ENCODE data around the gene FLNA.

FLNA gene

GRCh38 chrX:154375156-154375504 lies 696 bp upstream of the FLNA start:
- DNase-seq (ENCODE audit: low spot score) = no peak

GRCh38 chrX:154373340-154374306 lies 811 bp downstream of the FLNA start:
- peak; percentile 85 for DNase-seq (ENCODE audit: low spot score)

GRCh38 chrX:154372612-154373022 lies 1.8 kb downstream of the FLNA start:
- peak; percentile 72 for DNase-seq (ENCODE audit: low spot score)

GRCh38 chrX:154371789-154372300 lies 2.6 kb downstream of the FLNA start:
- DNase-seq (ENCODE audit: low spot score) = no peak

- peak; percentile 92 for DNase-seq (ENCODE audit: low spot score)
These were observed 3.2 kb downstream of the FLNA start for GRCh38 chrX:154371017-154371788.

- no peak for DNase-seq (ENCODE audit: low spot score)
These were observed 4.0 kb downstream of the FLNA start for GRCh38 chrX:154370300-154371016.

GRCh38 chrX:154369449-154370299 lies 4.8 kb downstream of the FLNA start:
- DNase-seq (ENCODE audit: low spot score) = peak; percentile 94

- DNase-seq (ENCODE audit: low spot score) = peak; percentile 93
These were observed 5.6 kb downstream of the FLNA start for GRCh38 chrX:154368630-154369448.

- no peak for DNase-seq (ENCODE audit: low spot score)
These were observed 6.7 kb downstream of the FLNA start for GRCh38 chrX:154367474-154368308.

- DNase-seq (ENCODE audit: low spot score) = no peak
These were observed 7.8 kb downstream of the FLNA start for GRCh38 chrX:154366666-154367055.

- DNase-seq (ENCODE audit: low spot score) = no peak
These were observed 8.3 kb downstream of the FLNA start for GRCh38 chrX:154365997-154366665.

- DNase-seq (ENCODE audit: low spot score) = no peak
These were observed 9.3 kb downstream of the FLNA start for GRCh38 chrX:154365052-154365600.

- no peak for DNase-seq (ENCODE audit: low spot score)
These were observed 10.6 kb downstream of the FLNA start for GRCh38 chrX:154363706-154364439.

- no peak for DNase-seq (ENCODE audit: low spot score)
These were observed 12.2 kb downstream of the FLNA start for GRCh38 chrX:154362085-154362742.

GRCh38 chrX:154360155-154360713 lies 14.2 kb downstream of the FLNA start:
- DNase-seq (ENCODE audit: low spot score) = no peak

- DNase-seq (ENCODE audit: low spot score) = no peak
These were observed 14.9 kb downstream of the FLNA start for GRCh38 chrX:154359362-154360154.
